ENCODE results near the gene ZNF575. TPM values are rescaled to one million over a fixed set of nuclear protein-coding genes. Genes with fewer than 3 reads are reported as not detected.
A peak's percentile ranks its signal among the peaks of the same experiment; 100 is the strongest.

ZNF575 gene
- polyA plus RNA-seq, 1 donor (not counting 4 experiments of a cell fraction or from before 2014, with no cell fraction given), result 0.05 TPM

GRCh38 chr19:43569657-43570056 lies 36.7 kb downstream of the ZNF575 start:
- H4K20me1 ChIP-seq (ENCODE audit: control insufficient read depth, extremely low read depth, insufficient read depth, low read length), result no peaks in the 10 kb centered on the region
- dilution Hi-C loops (cut with MboI; ENCODE audit: extremely low pct_ligation_motif_present, low sequenced_read_pairs), result no loop called here
- H3K27me3 ChIP-seq (ENCODE audit: control insufficient read depth, extremely low read depth, insufficient read depth, low read length), result no peaks in the 10 kb centered on the region
- no peak overlapping the region for H3K9ac ChIP-seq (ENCODE audit: control insufficient read depth, extremely low read depth, insufficient read depth, low read length)
- no peaks in the 10 kb centered on the region for H3K9me1 ChIP-seq (ENCODE audit: control insufficient read depth, extremely low read depth, insufficient read depth, low read length)
- TF ChIP-seq CTCF (optimal IDR thresholded peaks at IDR 0.05 in 1 of 3, IDR thresholded peaks at IDR 0.05 in 1 of 3, conservative IDR thresholded peaks at IDR 0.05 in 1 of 3; ENCODE audit: extremely low read depth in 1 of 3, insufficient read depth in 2 of 3, low read length in 3 of 3) (no peak), EZH2 (IDR thresholded peaks at IDR 0.05; ENCODE audit: low read length) (no peak)
- H3K9me3 ChIP-seq (ENCODE audit: control insufficient read depth, low read depth, low read length), result no peaks in the 10 kb centered on the region
- H3K4me3 ChIP-seq (ENCODE audit: control insufficient read depth in 2 of 3, extremely low read depth in 1 of 3, insufficient read depth in 2 of 3, low read depth in 1 of 3, low read length in 3 of 3), result no peak overlapping the region
- DNase-seq (ENCODE audit: low read depth, low spot score) (no peak), FAIRE-seq (no peak)
- H3K4me2 ChIP-seq (ENCODE audit: control insufficient read depth, extremely low read depth, insufficient read depth, low read depth, low read length), result no peak overlapping the region
- H2AFZ ChIP-seq (ENCODE audit: control insufficient read depth, low read length), result no peak overlapping the region
- no peak overlapping the region for H3K27ac ChIP-seq (ENCODE audit: control insufficient read depth, insufficient read depth, low read length)
- H3K36me3 ChIP-seq (ENCODE audit: control insufficient read depth in 2 of 2, extremely low read depth in 1 of 2, insufficient read depth in 2 of 2, low read length in 2 of 2), result peaks cover 0 to 4% of the 10 kb centered on the region in 2 experiments
- H3K4me1 ChIP-seq (ENCODE audit: control insufficient read depth, extremely low read depth, insufficient read depth, low read length), result peaks cover 10% of the 10 kb centered on the region
- H3K79me2 ChIP-seq (ENCODE audit: control insufficient read depth, insufficient read depth, low read length), result peaks cover 15% of the 10 kb centered on the region

GRCh38 chr19:43570174-43570791 lies 37.3 kb downstream of the ZNF575 start:
- no peak for TF ChIP-seq CTCF (optimal IDR thresholded peaks at IDR 0.05 in 1 of 3, IDR thresholded peaks at IDR 0.05 in 1 of 3, conservative IDR thresholded peaks at IDR 0.05 in 1 of 3; ENCODE audit: extremely low read depth in 1 of 3, insufficient read depth in 2 of 3, low read length in 3 of 3)
- TF ChIP-seq EZH2 (IDR thresholded peaks at IDR 0.05; ENCODE audit: low read length), result no peak
- peaks cover 0 to 4% of the 10 kb centered on the region in 2 experiments for H3K36me3 ChIP-seq (ENCODE audit: control insufficient read depth in 2 of 2, extremely low read depth in 1 of 2, insufficient read depth in 2 of 2, low read length in 2 of 2)
- H3K79me2 ChIP-seq (ENCODE audit: control insufficient read depth, insufficient read depth, low read length), result peaks cover 20% of the 10 kb centered on the region
- H2AFZ ChIP-seq (ENCODE audit: control insufficient read depth, low read length), result no peak overlapping the region
- peaks cover 13% of the 10 kb centered on the region for H3K4me1 ChIP-seq (ENCODE audit: control insufficient read depth, extremely low read depth, insufficient read depth, low read length)
- H3K9ac ChIP-seq (ENCODE audit: control insufficient read depth, extremely low read depth, insufficient read depth, low read length), result no peak overlapping the region
- H3K9me3 ChIP-seq (ENCODE audit: control insufficient read depth, low read depth, low read length), result no peaks in the 10 kb centered on the region
- H3K27me3 ChIP-seq (ENCODE audit: control insufficient read depth, extremely low read depth, insufficient read depth, low read length), result no peaks in the 10 kb centered on the region
- H3K9me1 ChIP-seq (ENCODE audit: control insufficient read depth, extremely low read depth, insufficient read depth, low read length), result no peaks in the 10 kb centered on the region
- H4K20me1 ChIP-seq (ENCODE audit: control insufficient read depth, extremely low read depth, insufficient read depth, low read length), result no peaks in the 10 kb centered on the region
- H3K27ac ChIP-seq (ENCODE audit: control insufficient read depth, insufficient read depth, low read length), result no peak overlapping the region
- no peak overlapping the region for H3K4me3 ChIP-seq (ENCODE audit: control insufficient read depth in 2 of 3, extremely low read depth in 1 of 3, insufficient read depth in 2 of 3, low read depth in 1 of 3, low read length in 3 of 3)
- H3K4me2 ChIP-seq (ENCODE audit: control insufficient read depth, extremely low read depth, insufficient read depth, low read depth, low read length), result no peak overlapping the region
- DNase-seq (ENCODE audit: low read depth, low spot score) (no peak), FAIRE-seq (peak; percentile 55)
- dilution Hi-C loops (cut with MboI; ENCODE audit: extremely low pct_ligation_motif_present, low sequenced_read_pairs), result no loop called here

Measured in keratinocyte (primary cell).